Left hindlimb (tissue), 1 donor: ENCODE measurements around the gene ANAPC15.

ENCODE experiments used
- DNase-seq: peaks from one replicate; pipeline ENCODE4 v3.0.0-alpha.2; 2018

Gene ANAPC15

GRCh38 chr11:72123117-72123653 is 10.7 kb upstream of the ANAPC15 start:
- no peak for DNase-seq

- no peak for DNase-seq
These were observed 10.1 kb upstream of the ANAPC15 start for GRCh38 chr11:72122607-72123006.

GRCh38 chr11:72120930-72121329 is 8.4 kb upstream of the ANAPC15 start:
- no peak for DNase-seq

GRCh38 chr11:72119198-72119597 is 6.7 kb upstream of the ANAPC15 start:
- no peak for DNase-seq

GRCh38 chr11:72116019-72116755 is 3.7 kb upstream of the ANAPC15 start:
- no peak for DNase-seq

- no peak for DNase-seq
These were observed 2.1 kb upstream of the ANAPC15 start for GRCh38 chr11:72114570-72114969.

- no peak for DNase-seq
These were observed 698 bp upstream of the ANAPC15 start for GRCh38 chr11:72112978-72113808.

GRCh38 chr11:72111300-72112142 is 974 bp downstream of the ANAPC15 start:
- DNase-seq = no peak

GRCh38 chr11:72105888-72106287 is 6.6 kb downstream of the ANAPC15 start, which contains the start of gene TOMT:
TOMT (plus strand) TSS chr11:72105924; CDS start chr11:72105952, 28 bp downstream.
- no peak for DNase-seq

- no peak for DNase-seq
These were observed 8.7 kb downstream of the ANAPC15 start for GRCh38 chr11:72103754-72104167.

- DNase-seq = peak; percentile 99
These were observed 9.3 kb downstream of the ANAPC15 start, which contains the start of gene LAMTOR1 for GRCh38 chr11:72102946-72103753. LAMTOR1 (minus strand) TSS chr11:72103297; CDS start chr11:72103224, 73 bp downstream.

GRCh38 chr11:72102631-72102945 is 9.9 kb downstream of the ANAPC15 start:
- DNase-seq = no peak

- DNase-seq = no peak
These were observed 10.3 kb downstream of the ANAPC15 start for GRCh38 chr11:72102162-72102561.

GRCh38 chr11:72100462-72100861 is 12.0 kb downstream of the ANAPC15 start:
- DNase-seq = peak; percentile 29

- DNase-seq = no peak
These were observed 12.5 kb downstream of the ANAPC15 start for GRCh38 chr11:72100009-72100408.

- DNase-seq = no peak
These were observed 13.8 kb downstream of the ANAPC15 start for GRCh38 chr11:72098741-72099140.

- DNase-seq = peak; percentile 63
These were observed 21.2 kb downstream of the ANAPC15 start for GRCh38 chr11:72091292-72091691.

- DNase-seq = no peak
These were observed 24.3 kb downstream of the ANAPC15 start for GRCh38 chr11:72088076-72088808.

- no peak for DNase-seq
These were observed 26.7 kb downstream of the ANAPC15 start for GRCh38 chr11:72085621-72086351.

GRCh38 chr11:72084965-72085364 is 27.5 kb downstream of the ANAPC15 start:
- DNase-seq = no peak
